Measurements from ENCODE around the gene UVSSA.
"Not testable (repeated sequence)": the region's sequence is repeated elsewhere in the genome, so short reads cannot be mapped to it uniquely, and the experiment has no call there.

The UVSSA gene

DNA sequence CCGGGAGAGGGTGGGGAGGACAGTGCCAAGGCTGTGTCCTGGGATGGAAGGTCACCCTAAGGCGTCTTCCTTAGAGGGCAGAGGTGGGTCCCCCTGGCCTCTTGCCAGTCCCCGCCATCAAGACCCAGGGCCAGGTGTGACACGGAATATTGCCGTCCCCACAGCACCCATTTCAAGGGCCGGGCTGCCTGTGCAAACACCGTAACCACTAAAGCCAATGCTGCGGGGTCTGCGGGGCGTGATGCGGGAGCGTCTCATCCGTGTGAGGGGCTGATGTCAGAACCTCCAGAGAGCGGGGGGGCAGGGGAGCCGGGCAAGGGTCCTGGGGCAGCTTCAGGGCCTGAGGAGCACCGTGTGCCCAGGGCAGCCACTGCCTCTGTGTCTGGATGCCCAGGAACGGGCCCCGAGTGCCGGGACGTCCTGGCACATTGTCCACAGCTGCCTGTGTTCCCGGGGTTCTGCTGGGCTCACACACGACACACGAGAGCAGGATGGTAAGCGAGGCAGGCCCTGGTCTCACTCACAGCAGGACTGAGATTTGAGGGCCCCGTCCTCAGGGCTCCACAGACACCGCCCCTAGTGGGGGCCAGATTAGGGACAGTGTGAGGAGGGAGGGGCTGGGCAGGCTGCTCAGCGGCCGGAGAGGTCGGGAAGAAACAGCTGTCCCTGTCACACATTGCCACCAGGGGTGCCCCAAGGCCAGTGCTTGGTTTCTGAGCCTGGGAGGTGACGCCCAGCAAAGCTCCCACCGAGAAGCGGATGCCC is 30.0 kb downstream of the UVSSA start:
- DNase-seq (ENCODE audit: low spot score) = no peak

DNA sequence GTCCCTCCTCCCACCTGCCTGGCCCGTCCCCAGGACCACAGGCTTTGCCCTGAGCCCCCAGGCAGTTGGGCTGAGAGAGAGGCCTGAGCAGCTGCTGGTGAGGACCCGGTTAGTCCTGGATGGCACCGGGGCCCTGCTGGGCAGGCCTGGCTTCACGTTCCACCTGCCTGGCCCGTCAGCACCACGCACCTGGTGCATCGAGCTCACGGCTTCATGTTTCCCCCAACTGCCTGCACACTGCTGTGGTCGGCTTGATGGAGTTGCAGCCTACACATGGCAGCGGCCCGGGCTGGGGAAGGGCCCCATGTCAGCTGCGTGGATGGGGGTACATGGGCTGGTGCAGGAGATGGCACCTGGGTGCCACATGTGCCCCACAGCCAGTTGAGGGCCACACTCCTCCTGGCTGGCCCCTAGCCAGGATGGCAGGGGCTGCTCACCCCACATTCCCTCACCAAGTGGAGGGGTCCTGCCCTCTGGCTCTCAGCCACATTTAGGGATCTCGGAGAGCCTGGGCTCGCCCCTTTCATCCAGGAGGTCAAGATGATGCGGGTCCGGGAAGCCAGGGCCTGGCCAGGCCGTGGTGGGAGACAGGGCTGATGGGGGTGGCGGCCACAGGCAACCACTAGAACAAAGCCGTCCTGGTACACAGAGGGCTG is 30.7 kb downstream of the UVSSA start:
- no peak for DNase-seq (ENCODE audit: low spot score)

DNA sequence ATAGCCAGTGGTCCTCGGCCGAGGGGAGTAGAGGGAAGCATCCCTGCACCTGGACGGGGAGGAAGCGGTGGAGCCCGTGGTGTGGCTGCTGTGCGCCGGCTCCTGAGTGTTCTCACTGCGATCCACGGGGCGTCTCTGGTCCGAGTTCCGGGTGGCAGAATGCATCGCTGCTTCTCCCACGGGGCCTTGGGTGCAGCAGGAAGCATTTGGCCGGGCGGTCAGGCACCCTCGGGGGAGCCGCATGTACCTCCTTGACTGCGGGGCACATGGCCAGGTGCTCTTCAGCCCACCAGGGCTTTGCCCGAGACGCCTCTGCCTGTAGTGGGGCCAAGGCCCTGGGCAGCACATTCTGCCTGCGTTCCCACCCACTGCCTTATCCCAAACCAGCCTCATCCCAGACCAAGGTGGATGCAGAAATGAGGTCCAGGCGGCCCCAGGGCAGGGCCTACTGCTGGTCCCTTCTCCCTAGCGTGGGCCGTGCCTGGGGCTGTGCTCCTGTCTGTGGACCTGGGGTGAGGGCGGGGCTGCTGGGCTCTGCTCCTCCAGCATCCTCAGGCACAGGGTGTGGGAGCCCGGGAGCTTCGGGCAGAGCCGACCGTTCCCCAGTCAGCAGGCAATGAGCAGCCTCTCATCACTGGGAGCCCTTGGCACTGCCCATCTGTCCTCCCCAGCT is 31.7 kb downstream of the UVSSA start:
- no peak for DNase-seq (ENCODE audit: low spot score)

DNA sequence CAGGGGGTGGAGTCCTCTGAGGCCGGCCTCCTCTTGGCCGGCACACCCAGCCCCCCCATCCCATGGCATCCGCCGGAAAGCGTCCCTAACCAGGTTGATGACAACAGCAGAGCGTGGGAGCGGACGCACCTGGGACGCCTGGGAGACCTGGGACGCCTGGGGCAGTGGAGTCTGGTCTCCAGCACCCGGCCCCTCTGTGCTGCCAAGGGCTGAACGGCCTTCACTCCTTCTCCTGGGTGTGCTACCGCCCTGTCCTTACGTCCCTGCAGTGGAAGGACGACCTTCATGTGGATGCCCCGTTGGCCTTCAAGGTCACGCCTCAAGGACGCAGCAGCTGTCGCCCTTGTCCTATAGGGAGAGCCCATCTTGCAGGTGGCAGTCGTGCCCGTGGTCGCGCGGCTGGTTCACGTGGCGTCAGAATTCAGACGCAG is 32.4 kb downstream of the UVSSA start:
- no peak for DNase-seq (ENCODE audit: low spot score)

DNA sequence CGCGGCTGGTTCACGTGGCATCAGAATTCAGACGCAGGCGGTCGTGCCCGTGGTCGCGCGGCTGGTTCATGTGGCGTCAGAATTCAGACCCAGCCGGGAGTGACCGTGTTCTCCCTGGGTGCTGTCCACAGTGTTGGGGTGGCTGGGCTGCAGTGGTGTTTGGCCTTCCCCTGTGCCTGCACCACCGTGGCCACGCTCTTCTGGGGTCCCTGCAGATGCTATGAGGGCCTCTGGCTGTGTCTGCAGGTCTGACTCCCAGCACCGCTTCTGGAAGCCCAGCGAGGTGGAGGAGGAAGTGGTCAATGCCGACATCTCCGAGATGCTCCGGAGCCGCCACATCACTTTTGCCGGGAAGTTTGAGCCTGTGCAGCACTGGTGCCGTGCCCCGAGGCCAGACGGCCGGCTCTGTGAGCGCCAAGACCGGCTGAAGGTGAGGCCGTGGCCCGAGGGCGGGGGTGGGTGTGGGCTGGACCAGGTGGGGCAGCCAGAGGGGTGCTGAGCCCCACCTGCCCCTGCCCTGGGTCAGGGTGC is 32.9 kb downstream of the UVSSA start:
- DNase-seq (ENCODE audit: low spot score) = no peak

DNA sequence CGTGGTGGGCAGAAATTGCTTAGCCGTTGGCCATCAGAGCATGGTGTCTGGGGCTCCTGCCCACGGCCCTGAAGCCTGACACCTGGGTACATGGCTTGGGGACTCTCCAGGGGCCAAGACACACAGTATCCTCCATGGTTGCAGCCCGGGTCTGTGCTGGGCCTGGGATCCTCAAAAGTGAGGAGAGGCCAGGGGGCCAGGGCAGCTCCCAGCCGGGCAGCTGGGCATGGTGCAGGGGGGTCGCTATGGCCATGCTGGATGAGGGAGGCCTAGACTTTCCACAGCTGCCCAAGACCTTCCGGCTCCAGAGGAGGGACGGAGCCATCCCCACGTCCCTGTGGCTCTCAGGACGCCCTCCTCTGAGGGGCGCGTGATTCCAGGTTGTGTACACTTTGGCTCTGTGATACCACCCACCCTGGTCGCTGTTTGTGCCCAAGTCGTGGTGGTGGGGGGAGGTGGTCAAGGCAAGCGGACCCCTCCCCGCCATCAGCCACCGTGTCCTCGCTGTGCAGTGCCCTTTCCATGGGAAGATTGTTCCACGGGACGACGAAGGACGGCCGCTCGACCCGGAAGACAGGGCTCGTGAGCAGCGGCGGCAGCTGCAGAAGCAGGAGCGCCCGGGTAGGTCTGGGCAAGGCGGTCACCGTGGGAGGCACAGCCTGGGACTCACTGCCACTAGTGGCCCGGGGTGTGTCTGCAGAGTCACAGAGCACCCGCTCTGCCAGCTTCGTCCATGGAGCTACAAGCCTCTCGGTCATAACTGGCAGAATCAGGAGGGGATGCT is 33.6 kb downstream of the UVSSA start:
- DNase-seq (ENCODE audit: low spot score) = no peak

DNA sequence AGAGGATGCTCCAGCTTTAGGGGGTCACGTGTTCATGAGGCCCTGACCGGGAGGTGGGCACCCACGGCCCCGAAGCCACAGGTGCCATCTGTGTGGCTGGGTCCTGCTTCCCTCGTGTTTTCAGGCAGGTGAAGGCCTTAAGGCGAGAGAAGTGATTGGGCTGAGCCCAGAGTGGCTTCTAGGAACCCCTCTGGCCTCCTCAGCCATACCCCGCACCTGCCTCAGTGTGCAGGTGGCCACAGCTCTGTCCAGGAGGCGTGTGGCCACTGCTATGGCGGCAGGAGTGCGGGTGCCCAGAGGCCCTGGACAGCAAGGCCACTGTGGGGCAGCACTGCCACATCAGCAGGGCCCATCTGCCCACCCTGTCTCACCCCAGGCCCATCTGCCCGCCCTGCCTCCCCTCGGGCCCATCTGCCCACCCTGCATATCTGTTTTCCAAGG is 34.2 kb downstream of the UVSSA start:
- no peak for DNase-seq (ENCODE audit: low spot score)

DNA sequence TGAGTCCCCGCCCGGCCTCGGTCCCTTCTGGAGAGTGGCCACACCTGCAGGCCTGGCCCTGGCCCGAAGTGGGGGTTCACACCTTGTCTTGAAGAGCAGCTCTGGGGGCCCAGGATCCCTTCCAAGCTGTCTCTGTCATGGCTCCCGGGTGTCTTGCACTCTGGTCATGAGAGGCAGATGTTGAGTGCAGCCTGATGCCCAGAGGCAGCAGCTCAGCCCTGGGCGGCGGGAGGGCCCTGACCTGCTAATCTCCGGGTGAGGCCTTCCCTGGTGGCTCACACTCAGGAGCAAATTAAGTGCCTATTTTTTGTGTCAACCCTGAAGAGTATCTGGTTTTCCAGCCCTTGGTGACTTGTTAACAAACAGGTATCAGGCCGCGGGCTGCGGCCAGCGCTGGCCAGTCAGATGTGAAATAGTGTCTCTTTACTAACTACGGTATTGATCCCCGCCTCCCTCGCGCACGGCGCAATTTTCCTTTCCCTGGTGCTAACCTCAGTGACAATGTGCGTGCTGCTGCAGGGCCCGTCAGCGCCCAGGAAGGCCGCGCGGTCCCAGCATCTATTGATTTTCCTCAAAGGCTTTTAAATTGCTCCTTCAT is 35.0 kb downstream of the UVSSA start:
- DNase-seq (ENCODE audit: low spot score) = no peak

DNA sequence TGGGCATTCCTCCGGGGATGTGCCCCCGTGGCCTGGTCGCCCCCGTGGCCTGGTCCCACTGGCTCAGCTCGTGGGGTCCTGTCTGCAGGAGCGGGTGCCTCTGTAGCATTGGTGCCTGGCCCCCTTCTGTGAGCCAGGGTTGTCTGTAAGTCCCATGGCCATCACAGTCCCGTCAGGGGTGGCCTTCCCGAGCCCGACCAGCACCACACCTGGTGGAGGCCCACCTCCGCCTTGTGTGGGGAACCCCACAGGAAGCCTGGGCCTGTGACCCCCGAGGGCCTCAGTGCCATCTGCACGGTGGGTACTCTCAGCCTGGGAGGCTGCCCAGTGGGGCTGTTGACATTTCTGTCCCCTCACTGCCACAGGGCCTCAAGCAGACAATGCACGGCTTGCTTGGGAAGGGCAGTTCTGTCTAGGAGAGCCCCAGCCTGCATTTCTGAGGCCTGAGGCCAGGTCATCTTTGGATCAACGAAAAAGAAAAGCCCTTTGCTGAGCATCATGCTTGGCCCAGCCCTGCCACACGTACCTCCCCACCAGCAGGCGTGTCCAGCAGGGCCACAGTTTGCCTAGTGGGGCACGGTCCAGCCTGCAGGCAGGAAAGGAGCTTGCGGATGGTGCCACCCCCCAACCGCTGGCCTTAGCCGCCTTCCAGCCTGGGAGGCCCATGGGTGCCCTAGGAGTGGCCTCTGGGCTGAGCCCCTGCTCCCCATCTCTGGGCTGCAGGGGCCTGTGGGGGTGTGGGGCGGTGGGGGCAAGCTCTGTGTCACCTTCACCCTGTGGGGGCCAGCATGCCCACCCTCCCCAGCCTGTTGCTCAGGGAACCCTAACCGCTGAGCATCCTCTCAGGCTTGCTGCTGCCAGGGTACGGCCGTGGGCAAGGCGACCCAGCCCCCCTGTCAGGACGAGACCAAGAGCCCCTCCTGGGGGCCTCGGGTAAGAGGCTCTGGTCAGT is 36.0 kb downstream of the UVSSA start:
- no peak for DNase-seq (ENCODE audit: low spot score)

DNA sequence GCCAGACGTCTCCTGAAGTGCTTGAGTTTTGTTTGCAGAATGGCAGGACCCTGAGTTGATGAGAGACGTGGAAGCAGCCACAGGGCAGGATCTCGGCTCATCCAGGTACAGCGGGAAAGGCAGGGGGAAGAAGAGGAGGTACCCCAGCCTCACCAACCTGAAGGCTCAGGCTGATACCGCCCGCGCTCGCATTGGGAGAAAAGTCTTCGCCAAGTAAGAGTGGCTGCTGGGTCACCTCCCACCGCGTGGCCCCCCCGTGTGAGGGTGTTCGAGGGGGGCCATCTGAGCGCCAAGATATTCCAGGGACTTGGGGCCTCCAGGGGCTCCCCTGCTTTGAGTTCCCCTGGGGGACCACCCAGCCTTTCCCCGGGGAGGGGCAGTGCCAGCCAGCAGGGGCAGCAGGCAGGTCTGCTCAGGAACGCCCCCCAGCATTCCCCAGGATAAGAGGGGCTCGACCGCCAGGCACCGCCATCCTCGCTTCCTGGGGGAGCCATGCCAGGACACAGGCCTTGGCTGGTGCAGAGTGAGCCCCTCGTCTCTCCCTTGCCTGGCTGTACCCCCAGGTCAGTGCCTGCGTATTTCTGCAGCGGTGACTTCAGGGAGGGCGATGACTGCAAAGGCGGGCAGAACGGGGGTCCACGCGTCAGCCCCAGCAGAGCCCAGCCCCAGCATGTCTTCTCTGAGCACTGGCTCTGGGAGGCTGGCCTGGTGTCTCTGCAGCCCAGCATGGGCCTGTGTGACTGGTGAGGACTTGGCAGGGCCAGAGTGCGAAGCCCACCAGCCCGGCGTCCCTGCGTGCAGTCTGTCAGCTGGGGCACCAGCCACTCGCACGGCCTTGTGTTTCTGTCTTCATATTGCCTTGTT is 37.0 kb downstream of the UVSSA start:
- DNase-seq (ENCODE audit: low spot score) = no peak

DNA sequence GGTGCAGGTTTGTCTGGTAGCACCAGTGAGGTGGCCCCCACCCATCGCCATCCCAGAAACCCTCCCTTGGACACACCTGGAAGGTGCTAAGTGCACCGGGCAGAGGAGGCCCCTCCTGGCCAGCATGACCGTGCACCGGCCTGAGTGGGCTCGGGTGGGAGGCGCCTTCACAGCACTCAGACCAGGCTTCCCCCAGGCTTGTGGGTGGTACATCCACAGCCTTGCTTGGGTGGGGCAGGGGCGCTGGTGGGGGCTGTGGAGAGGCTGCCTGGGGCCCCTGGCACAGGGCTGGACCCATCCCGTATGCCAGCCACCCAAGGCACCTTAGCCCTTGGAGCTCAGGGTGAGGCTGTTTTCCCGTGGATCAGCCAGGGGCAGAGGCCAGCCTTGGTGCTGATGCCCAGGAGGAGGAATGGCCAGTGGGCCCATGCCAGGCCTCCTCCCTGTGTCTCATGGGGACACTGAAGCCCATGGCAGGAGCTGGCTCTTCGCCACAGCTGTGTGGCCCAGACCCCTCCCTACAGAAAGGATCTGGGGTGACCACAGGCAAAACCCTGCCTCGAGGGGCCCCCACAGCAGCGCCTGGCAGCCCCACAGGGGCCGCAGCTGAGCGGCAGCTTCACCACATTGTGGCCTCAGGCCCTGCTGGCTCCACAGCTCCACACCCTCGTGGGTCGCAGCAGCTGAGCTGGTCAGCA is 37.8 kb downstream of the UVSSA start:
- DNase-seq (ENCODE audit: low spot score) = no peak

DNA sequence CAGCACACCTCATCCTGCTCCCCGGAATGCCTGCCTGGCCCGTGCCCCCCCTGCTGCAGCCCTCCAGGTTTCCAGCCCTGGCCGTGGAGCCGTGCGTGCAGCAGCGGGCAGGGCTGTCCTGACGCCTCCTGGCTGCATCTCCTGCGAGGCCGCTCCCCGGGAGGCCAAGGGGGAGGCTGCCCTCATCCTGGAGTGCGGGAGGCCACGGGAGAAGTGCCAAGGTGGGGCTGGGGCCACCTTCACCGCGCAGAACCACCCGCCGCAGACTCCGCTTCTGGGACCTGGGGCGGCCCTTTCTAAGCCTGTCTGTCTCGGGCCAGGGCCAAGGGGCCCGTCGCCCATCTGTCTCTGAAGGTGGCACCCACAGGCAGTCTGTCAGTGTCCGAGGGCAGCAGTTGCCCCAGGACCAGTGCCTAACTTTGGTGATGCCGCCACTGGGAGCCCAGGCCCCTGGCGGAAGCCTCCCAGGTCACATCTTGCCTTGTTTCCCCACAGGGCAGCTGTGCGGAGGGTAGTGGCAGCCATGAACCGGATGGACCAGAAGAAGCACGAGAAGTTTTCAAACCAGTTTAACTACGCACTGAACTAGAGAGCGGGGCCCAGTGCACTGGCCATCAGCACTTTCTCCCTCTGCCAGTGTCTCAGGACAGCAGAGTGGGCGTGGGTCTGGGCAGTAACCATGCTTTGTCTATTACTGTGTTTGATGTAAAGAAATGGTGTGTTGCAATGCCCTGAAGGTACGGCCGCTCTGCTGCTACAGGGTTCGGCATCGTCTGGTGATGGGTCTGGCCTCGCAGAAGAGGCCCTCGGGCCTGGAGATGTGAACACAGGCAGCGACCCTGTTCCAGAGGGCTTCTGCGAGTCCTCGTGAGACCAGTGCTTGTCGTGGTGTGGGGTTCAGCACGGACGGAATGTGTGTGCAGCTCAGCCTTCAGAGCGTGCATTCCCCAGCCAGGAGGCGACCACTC is 38.6 kb downstream of the UVSSA start:
- DNase-seq (ENCODE audit: low spot score) = no peak

DNA sequence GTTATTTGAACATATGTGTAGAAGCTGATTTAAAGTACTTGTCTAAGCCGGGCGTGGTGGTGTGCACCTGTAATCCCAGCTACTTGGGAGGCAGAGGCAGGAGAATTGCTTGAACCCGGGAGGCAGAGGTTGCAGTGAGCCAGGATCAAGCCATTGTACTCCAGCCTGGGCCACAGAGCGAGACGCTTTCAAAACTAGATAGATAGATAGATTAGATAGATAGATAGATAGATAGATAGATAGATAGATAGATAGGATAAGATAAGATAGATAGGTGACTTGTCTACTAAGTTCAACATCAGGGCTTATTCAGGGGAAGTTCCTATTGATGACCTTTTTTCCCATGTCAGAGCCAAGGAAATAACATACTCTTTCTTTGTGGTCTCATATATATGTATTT is 46.4 kb downstream of the UVSSA start:
- not testable (repeated sequence) for DNase-seq (ENCODE audit: low spot score)

DNA sequence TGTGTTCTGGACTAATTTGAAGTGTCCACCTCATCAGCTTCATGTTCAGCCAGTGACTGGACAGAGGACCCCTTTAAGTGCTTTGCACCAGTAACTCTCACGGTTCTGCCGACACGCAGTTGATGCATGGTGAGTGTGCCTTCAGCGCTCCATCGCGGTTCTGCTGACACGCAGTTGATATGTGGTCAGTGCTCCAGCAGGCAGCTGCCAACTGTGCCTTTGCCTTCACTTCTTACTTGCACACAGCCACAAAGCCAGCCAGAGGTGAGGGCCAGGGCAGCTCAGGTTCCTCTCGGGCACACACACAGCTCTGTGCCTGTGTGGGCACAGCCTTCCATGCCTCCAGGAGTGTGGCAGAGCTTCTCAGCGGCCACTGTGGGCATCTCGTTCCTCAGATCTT is 46.9 kb downstream of the UVSSA start:
- no peak for DNase-seq (ENCODE audit: low spot score)

DNA sequence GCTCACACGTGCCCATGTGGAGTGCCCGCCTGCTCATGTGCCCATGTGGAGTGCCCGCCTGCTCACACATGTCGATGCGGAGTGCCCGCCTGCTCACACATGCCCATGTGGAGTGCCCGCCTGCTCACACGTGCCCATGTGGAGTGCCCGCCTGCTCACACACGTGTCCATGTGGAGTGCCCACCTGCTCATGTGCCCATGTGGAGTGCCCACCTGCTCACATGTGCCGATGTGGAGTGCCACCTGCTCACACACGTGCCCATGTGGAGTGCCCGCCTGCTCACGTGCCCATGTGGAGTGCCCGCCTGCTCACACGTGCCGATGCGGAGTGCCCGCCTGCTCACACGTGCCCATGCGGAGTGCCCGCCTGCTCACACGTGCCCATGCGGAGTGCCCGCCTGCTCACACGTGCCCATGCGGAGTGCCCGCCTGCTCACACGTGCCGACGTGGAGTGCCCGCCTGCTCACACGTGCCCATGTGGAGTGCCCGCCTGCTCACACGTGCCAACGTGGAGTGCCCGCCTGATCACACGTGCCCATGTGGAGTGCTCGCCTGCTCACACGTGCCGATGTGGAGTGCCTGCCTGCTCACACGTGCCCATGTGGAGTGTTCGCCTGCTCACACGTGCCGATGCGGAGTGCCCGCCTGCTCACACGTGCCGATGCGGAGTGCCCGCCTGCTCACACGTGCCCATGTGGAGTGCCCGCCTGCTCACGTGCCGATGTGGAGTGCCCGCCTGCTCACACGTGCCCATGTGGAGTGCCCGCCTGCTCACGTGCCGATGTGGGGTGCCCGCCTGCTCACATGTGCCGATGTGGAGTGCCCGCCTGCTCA is 47.8 kb downstream of the UVSSA start:
- DNase-seq (ENCODE audit: low spot score) = not testable (repeated sequence)

DNA sequence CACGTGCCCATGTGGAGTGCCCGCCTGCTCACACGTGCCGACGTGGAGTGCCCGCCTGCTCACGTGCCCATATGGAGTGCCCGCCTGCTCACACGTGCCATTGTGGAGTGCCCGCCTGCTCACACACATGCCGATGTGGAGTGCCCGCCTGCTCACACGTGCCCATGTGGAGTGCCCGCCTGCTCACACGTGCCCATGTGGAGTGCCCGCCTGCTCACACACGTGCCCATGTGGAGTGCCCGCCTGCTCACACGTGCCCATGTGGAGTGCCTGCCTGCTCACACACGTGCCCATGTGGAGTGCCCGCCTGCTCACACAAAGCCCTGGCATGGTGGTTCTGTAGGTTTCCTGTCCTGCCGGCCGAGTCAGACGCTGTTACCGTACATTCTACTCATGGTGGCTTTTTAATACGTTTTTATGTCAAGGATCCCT is 48.4 kb downstream of the UVSSA start:
- not testable (repeated sequence) for DNase-seq (ENCODE audit: low spot score)

Data from cerebellar cortex (tissue), 1 donor.